Hepatic stellate cell (primary cell): Measurements from ENCODE around the gene NDRG4.

Experiments
- DNase-seq: peaks from one replicate; pipeline ENCODE4 v3.0.0; 2011; ENCODE audit warnings: low spot score

Gene NDRG4

GRCh38 chr16:58495521-58496331, 4.2 kb upstream of the NDRG4 start:
- peak; percentile 60 for DNase-seq

GRCh38 chr16:58497468-58497867, 2.5 kb upstream of the NDRG4 start:
- DNase-seq, result no peak

GRCh38 chr16:58497935-58498334, 2.0 kb upstream of the NDRG4 start:
- no peak for DNase-seq

GRCh38 chr16:58498341-58499091, 1.4 kb upstream of the NDRG4 start:
- DNase-seq, result no peak

GRCh38 chr16:58499092-58499511, 841 bp upstream of the NDRG4 start:
- DNase-seq, result no peak

- DNase-seq, result no peak
These were observed 693 bp downstream of the NDRG4 start for GRCh38 chr16:58500430-58501241.

GRCh38 chr16:58501242-58502131, 1.5 kb downstream of the NDRG4 start:
- DNase-seq, result no peak

- DNase-seq, result no peak
These were observed 2.4 kb downstream of the NDRG4 start for GRCh38 chr16:58502217-58502921.

- no peak for DNase-seq
These were observed 3.4 kb downstream of the NDRG4 start for GRCh38 chr16:58503166-58503862.

GRCh38 chr16:58503863-58504688, 4.1 kb downstream of the NDRG4 start:
- no peak for DNase-seq

GRCh38 chr16:58506241-58507194, 6.6 kb downstream of the NDRG4 start:
- no peak for DNase-seq

- no peak for DNase-seq
These were observed 7.4 kb downstream of the NDRG4 start for GRCh38 chr16:58507195-58507962.

GRCh38 chr16:58507963-58508670, 8.2 kb downstream of the NDRG4 start:
- DNase-seq, result no peak

GRCh38 chr16:58508671-58509251, 8.8 kb downstream of the NDRG4 start:
- DNase-seq, result no peak

- no peak for DNase-seq
These were observed 9.5 kb downstream of the NDRG4 start for GRCh38 chr16:58509256-58510096.
